ENCODE data around the gene PPP2R2C.

Gene PPP2R2C

DNA sequence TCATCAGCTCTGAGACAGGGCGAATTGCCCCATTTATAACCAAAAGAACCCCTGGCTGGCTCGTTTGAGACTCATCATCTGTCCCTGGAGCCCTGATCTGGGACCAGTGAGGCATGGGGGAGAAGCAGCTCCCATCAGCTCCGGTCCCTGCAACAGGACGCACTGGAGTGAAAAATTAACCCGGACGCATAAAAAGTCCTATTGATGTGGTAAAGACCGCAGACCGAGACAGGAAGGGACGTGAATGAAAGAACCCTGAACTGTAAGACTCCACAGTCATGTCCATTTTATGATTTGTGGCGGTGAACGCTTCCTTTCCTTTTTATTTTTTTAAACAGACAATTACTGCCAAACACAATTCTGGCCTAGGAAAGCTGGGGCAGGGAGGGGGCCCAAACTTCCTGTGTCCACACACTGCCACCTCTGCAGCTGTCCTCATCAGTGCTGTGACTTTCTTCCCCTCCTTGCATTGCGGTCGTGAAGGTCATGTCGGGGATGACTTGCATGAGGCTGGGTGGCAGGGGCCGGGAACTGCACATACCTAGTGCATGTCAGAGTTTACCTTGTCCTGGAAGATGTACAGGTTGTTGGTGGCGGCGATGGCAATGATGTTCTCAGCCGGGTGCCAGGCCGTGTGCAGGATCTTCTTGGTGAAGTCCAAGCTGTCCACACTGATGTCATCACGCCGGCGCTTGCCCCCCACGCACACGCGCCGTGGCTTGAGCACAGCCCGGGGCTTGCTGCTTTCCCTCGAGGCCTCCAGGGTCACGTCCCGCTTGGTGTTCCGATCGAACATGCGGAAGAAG, 149.4 kb downstream of the PPP2R2C start:
- no peaks in the 10 kb centered on the region for H3K4me1 ChIP-seq (ENCODE audit: low read depth, poor library complexity, severe bottlenecking)
- peaks cover 14% of the 10 kb centered on the region; the same call in 1 of the 2 replicates for H3K27me3 ChIP-seq (ENCODE audit: insufficient read depth, low read depth)
- H3K4me2 ChIP-seq: no peak overlapping the region
- H4K20me1 ChIP-seq (ENCODE audit: insufficient read depth): no peaks in the 10 kb centered on the region
- no peak for TF ChIP-seq CTCF (conservative IDR thresholded peaks at IDR 0.05; ENCODE audit: low read depth, low read length)
- no peak overlapping the region for H3K4me3 ChIP-seq (IDR thresholded peaks at IDR 0.05; ENCODE audit: insufficient read depth, low read depth, low read length)
- H3K9ac ChIP-seq: no peak overlapping the region
- H2AFZ ChIP-seq (ENCODE audit: low read depth): no peak overlapping the region
- H3K27ac ChIP-seq: no peak overlapping the region
- H3K36me3 ChIP-seq (ENCODE audit: insufficient read depth): no peaks in the 10 kb centered on the region
- H3K79me2 ChIP-seq (ENCODE audit: insufficient read depth, low read depth): no peaks in the 10 kb centered on the region

- no peak overlapping the region for H3K4me2 ChIP-seq
- H3K4me3 ChIP-seq (IDR thresholded peaks at IDR 0.05; ENCODE audit: insufficient read depth, low read depth, low read length): no peak overlapping the region
- no peaks in the 10 kb centered on the region for H3K36me3 ChIP-seq (ENCODE audit: insufficient read depth)
- H3K4me1 ChIP-seq (ENCODE audit: low read depth, poor library complexity, severe bottlenecking): no peaks in the 10 kb centered on the region
- no peaks in the 10 kb centered on the region for H4K20me1 ChIP-seq (ENCODE audit: insufficient read depth)
- no peak for TF ChIP-seq CTCF (conservative IDR thresholded peaks at IDR 0.05; ENCODE audit: low read depth, low read length)
- H3K27ac ChIP-seq: no peak overlapping the region
- H2AFZ ChIP-seq (ENCODE audit: low read depth): no peak overlapping the region
- peaks cover 21% of the 10 kb centered on the region; the same call in 1 of the 2 replicates for H3K27me3 ChIP-seq (ENCODE audit: insufficient read depth, low read depth)
- no peak overlapping the region for H3K9ac ChIP-seq
- no peaks in the 10 kb centered on the region for H3K79me2 ChIP-seq (ENCODE audit: insufficient read depth, low read depth)
Observed at GRCh38 chr4:6322067-6322760, 150.2 kb downstream of the PPP2R2C start.

GRCh38 chr4:6321361-6321760, 151.1 kb downstream of the PPP2R2C start:
- Histone ChIP-seq H4K20me1 (ENCODE audit: insufficient read depth) (no peaks in the 10 kb centered on the region), H3K27ac (no peak overlapping the region), H3K79me2 (ENCODE audit: insufficient read depth, low read depth) (no peaks in the 10 kb centered on the region), H3K36me3 (ENCODE audit: insufficient read depth) (no peaks in the 10 kb centered on the region), H2AFZ (ENCODE audit: low read depth) (no peak overlapping the region), H3K4me1 (ENCODE audit: low read depth, poor library complexity, severe bottlenecking) (no peaks in the 10 kb centered on the region), H3K4me3 (IDR thresholded peaks at IDR 0.05; ENCODE audit: insufficient read depth, low read depth, low read length) (no peak overlapping the region), H3K27me3 (ENCODE audit: insufficient read depth, low read depth) (peaks cover 21% of the 10 kb centered on the region; the same call in 1 of the 2 replicates), H3K4me2 (no peak overlapping the region), H3K9ac (no peak overlapping the region)
- TF ChIP-seq CTCF (conservative IDR thresholded peaks at IDR 0.05; ENCODE audit: low read depth, low read length): no peak

DNA sequence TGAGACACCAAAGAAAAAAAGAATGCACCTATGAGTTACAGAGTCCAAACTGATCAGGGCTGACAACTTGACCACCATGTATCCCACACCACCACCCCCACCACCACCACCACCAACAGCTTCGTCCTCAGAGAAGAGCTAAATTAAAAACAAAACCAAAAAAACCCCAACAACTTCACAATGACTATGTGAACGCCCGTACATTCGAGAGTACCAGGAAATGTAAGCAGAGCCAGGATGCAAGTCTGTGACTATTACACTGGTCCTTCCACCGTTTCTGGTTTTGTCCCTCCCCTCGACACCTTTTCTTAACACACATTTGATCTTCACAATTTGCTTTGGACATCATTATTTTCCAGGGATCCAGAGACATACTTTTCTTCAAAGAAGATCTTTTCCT, 151.8 kb downstream of the PPP2R2C start:
- H3K27ac ChIP-seq: no peak overlapping the region
- TF ChIP-seq CTCF (conservative IDR thresholded peaks at IDR 0.05; ENCODE audit: low read depth, low read length): no peak
- H3K27me3 ChIP-seq (ENCODE audit: insufficient read depth, low read depth): peaks cover 21% of the 10 kb centered on the region; the same call in 1 of the 2 replicates
- H3K4me2 ChIP-seq: no peak overlapping the region
- H3K79me2 ChIP-seq (ENCODE audit: insufficient read depth, low read depth): no peaks in the 10 kb centered on the region
- no peaks in the 10 kb centered on the region for H3K36me3 ChIP-seq (ENCODE audit: insufficient read depth)
- no peaks in the 10 kb centered on the region for H3K4me1 ChIP-seq (ENCODE audit: low read depth, poor library complexity, severe bottlenecking)
- no peak overlapping the region for H2AFZ ChIP-seq (ENCODE audit: low read depth)
- no peak overlapping the region for H3K9ac ChIP-seq
- no peak overlapping the region for H3K4me3 ChIP-seq (IDR thresholded peaks at IDR 0.05; ENCODE audit: insufficient read depth, low read depth, low read length)
- no peaks in the 10 kb centered on the region for H4K20me1 ChIP-seq (ENCODE audit: insufficient read depth)
